HepG2 (cell line): ENCODE data around the gene DNMT3B. TPM values are rescaled to one million over a fixed set of nuclear protein-coding genes. Genes with fewer than 3 reads are reported as not detected.

ENCODE experiments used
- GATAD1 ChIP-seq: IDR thresholded peaks from 2 replicates; pipeline ENCODE4 v1.6.1; 2016; ENCODE audit warnings: missing genetic modification reagents, missing compliant biosample characterization
- HNRNPK ChIP-seq: fragments of 200-400 bp; formaldehyde crosslinking; IDR thresholded peaks from 2 replicates; pipeline ENCODE4 v1.6.1; 2018; ENCODE audit warnings: low read length, low read depth, moderate library complexity, mild to moderate bottlenecking; ENCODE audit not compliant: poor library complexity, severe bottlenecking
- KAT7 ChIP-seq: IDR thresholded peaks from 2 replicates; pipeline ENCODE4 v1.6.1; 2018; ENCODE audit warnings: borderline replicate concordance, missing compliant biosample characterization
- MAFG ChIP-seq: sonication (generic); formaldehyde crosslinking; IDR thresholded peaks from 2 replicates; pipeline ENCODE4 v1.5.1; 2020; ENCODE audit warnings: mild to moderate bottlenecking, missing genetic modification reagents
- NFE2L2 ChIP-seq: fragments of 150-350 bp; IDR thresholded peaks from 2 replicates; pipeline ENCODE4 v1.6.1; 2014; ENCODE audit warnings: low read length
- POLR2A ChIP-seq, 2 experiments: IDR thresholded peaks; 2 replicates each; pipeline ENCODE4 v1.6.1; 2011; ENCODE audit warnings: low read depth in 2 of 2, low read length in 2 of 2, mild to moderate bottlenecking in 1 of 2, moderate library complexity in 1 of 2; ENCODE audit not compliant: insufficient read depth in 1 of 2
- SKI ChIP-seq: fragments of 450-650 bp; IDR thresholded peaks from one replicate; pipeline ENCODE4 v1.6.1; 2018; ENCODE audit warnings: mild to moderate bottlenecking; ENCODE audit not compliant: partially characterized antibody
- ZBTB44 ChIP-seq: sonication (generic); formaldehyde crosslinking; IDR thresholded peaks from 2 replicates; pipeline ENCODE4 v1.4.0; 2020; ENCODE audit warnings: missing genetic modification reagents
- ZIK1 ChIP-seq: sonication (generic); formaldehyde crosslinking; IDR thresholded peaks from 2 replicates; pipeline ENCODE4 v1.5.0; 2020; ENCODE audit warnings: mild to moderate bottlenecking, low read depth, missing genetic modification reagents, borderline replicate concordance
- ZNF253 ChIP-seq: sonication (generic); formaldehyde crosslinking; IDR thresholded peaks from 2 replicates; pipeline ENCODE4 v1.8.0; 2022; ENCODE audit warnings: mild to moderate bottlenecking, missing genetic modification reagents, borderline replicate concordance
- ZNF318 ChIP-seq: sonication (generic); formaldehyde crosslinking; IDR thresholded peaks from 2 replicates; pipeline ENCODE4 v1.4.0; 2020; ENCODE audit warnings: mild to moderate bottlenecking, missing genetic modification reagents
- ZNF564 ChIP-seq: sonication (generic); formaldehyde crosslinking; IDR thresholded peaks from 2 replicates; pipeline ENCODE4 v1.8.1; 2023; ENCODE audit warnings: mild to moderate bottlenecking, missing genetic modification reagents
- ZNF607 ChIP-seq: sonication (generic); formaldehyde crosslinking; IDR thresholded peaks from 2 replicates; pipeline ENCODE4 v1.5.1; 2020; ENCODE audit warnings: missing genetic modification reagents, mild to moderate bottlenecking, borderline replicate concordance
- polyA plus RNA-seq, 8 experiments: library from polyadenylated mRNA; depleted of rRNA in 3 of 8; stranded (reverse) in 7 of 8; unstranded in 1 of 8; fragments of >200 nt; fragmentation: Illumina TruSeq in 4 of 8; extraction: Trizol in 4 of 8; gene quantifications; 2 replicates each; pipeline versions ENCODE4 v1.2.1 to v1.2.3, GENCODE V29; 2011 to 2016; ENCODE audit warnings: low read depth in 4 of 8, missing spikeins in 1 of 8, mixed read lengths in 1 of 8; ENCODE audit not compliant: insufficient read depth in 1 of 8
- total RNA-seq, 5 experiments: library from RNA; depleted of rRNA; stranded (reverse); fragments of >200 nt; fragmentation: Illumina TruSeq; extraction: Trizol; gene quantifications; 2 replicates each; pipeline ENCODE4 v1.2.3, GENCODE V29; 2016; ENCODE audit warnings: low read depth in 1 of 5
- TF ChIP-seq, protein P1 (sequence below): IDR thresholded peaks from 2 replicates; pipeline ENCODE4 v1.4.0; 2020; ENCODE audit warnings: mild to moderate bottlenecking, missing genetic modification reagents

Gene DNMT3B
- total and polyA plus RNA-seq, 2 of the 13 experiments (the other 11 are each of a cell fraction or from before 2014, with no cell fraction given): 3.8 to 13.9 TPM

- peak; percentile 84 for TF ChIP-seq ZBTB44
- TF ChIP-seq, protein P1, sequence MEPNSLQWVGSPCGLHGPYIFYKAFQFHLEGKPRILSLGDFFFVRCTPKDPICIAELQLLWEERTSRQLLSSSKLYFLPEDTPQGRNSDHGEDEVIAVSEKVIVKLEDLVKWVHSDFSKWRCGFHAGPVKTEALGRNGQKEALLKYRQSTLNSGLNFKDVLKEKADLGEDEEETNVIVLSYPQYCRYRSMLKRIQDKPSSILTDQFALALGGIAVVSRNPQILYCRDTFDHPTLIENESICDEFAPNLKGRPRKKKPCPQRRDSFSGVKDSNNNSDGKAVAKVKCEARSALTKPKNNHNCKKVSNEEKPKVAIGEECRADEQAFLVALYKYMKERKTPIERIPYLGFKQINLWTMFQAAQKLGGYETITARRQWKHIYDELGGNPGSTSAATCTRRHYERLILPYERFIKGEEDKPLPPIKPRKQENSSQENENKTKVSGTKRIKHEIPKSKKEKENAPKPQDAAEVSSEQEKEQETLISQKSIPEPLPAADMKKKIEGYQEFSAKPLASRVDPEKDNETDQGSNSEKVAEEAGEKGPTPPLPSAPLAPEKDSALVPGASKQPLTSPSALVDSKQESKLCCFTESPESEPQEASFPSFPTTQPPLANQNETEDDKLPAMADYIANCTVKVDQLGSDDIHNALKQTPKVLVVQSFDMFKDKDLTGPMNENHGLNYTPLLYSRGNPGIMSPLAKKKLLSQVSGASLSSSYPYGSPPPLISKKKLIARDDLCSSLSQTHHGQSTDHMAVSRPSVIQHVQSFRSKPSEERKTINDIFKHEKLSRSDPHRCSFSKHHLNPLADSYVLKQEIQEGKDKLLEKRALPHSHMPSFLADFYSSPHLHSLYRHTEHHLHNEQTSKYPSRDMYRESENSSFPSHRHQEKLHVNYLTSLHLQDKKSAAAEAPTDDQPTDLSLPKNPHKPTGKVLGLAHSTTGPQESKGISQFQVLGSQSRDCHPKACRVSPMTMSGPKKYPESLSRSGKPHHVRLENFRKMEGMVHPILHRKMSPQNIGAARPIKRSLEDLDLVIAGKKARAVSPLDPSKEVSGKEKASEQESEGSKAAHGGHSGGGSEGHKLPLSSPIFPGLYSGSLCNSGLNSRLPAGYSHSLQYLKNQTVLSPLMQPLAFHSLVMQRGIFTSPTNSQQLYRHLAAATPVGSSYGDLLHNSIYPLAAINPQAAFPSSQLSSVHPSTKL (CRISPR knock-in tag): peak; percentile 25; the same call in 1 of the 2 replicates
- TF ChIP-seq SKI: peak; percentile 73
- TF ChIP-seq GATAD1 (CRISPR knock-in tag): peak; percentile 86
- TF ChIP-seq ZNF253 (CRISPR knock-in tag): 0 out of 2 replicates have a peak, but pooled peaks have one; percentile 39
- peak; percentile 95 for TF ChIP-seq KAT7
- peak; percentile 75 for TF ChIP-seq ZNF607 (CRISPR knock-in tag)
- TF ChIP-seq ZNF564: 0 out of 2 replicates have a peak, but pooled peaks have one; percentile 22
- TF ChIP-seq HNRNPK: peak; percentile 62
- TF ChIP-seq ZNF318 (CRISPR knock-in tag): 0 out of 2 replicates have a peak, but pooled peaks have one; percentile 24
- TF ChIP-seq MAFG (CRISPR knock-in tag): 0 out of 2 replicates have a peak, but pooled peaks have one; percentile 9
- peak; percentile 3 to 44; a peak in 2 of 4 replicates for TF ChIP-seq POLR2A (IDR thresholded peaks at IDR 0.05; ENCODE audit: insufficient read depth in 1 of 2, low read depth in 2 of 2, low read length in 2 of 2)
- no peak for TF ChIP-seq NFE2L2
- TF ChIP-seq ZIK1 (CRISPR knock-in tag): peak; percentile 73; the same call in 1 of the 2 replicates
Measured at GRCh38 chr20:32743237-32744112, 18.7 kb upstream of the DNMT3B start, which contains the start of gene COMMD7 (continued).
